ENCODE data around the gene ADH5.
"Not testable (repeated sequence)": the region's sequence is repeated elsewhere in the genome, so short reads cannot be mapped to it uniquely, and the experiment has no call there.

GRCh38 chr4:99117122-99117841 lies 28.7 kb upstream of the ADH5 start:
- not testable (repeated sequence) for TF ChIP-seq CTCF (conservative IDR thresholded peaks at IDR 0.05); ZFX (IDR thresholded peaks at IDR 0.05)
